Spleen (tissue), 11 donors: Measurements from ENCODE around the gene AKNAD1. TPM values are rescaled to one million over a fixed set of nuclear protein-coding genes. Genes with fewer than 3 reads are reported as not detected.

Experiments
- DNase-seq: peaks from one replicate; pipeline ENCODE4 v3.0.0-alpha.2; 2020
- H3K27ac ChIP-seq, 8 donors: fragments of 200-600 bp; sonication (generic) in 7 of 8; 1 replicate in 4 of 8; 2 replicates in 4 of 8; pipeline versions ENCODE4 v1.5.0 to v1.8.0; 2016 to 2021; ENCODE audit warnings: inconsistent platforms in 4 of 8, mild to moderate bottlenecking in 4 of 8, moderate library complexity in 1 of 8
- H3K27me3 ChIP-seq, 7 donors: fragments of 200-600 bp; sonication (generic) in 6 of 7; replicated peaks in 1 of 7; 1 replicate in 4 of 7; 2 replicates in 3 of 7; pipeline versions ENCODE4 v1.5.0 to v1.8.0; 2016 to 2021; ENCODE audit warnings: inconsistent platforms in 3 of 7, mild to moderate bottlenecking in 1 of 7
- H3K36me3 ChIP-seq, 6 donors: fragments of 200-600 bp; sonication (generic) in 5 of 6; 1 replicate in 4 of 6; 2 replicates in 2 of 6; pipeline versions ENCODE4 v1.5.0 to v1.8.0; 2016 to 2021; ENCODE audit warnings: inconsistent platforms in 2 of 6
- H3K4me1 ChIP-seq, 6 donors: fragments of 200-600 bp; sonication (generic) in 5 of 6; 1 replicate in 3 of 6; 2 replicates in 3 of 6; pipeline versions ENCODE4 v1.5.0 to v1.8.0; 2016 to 2021; ENCODE audit warnings: inconsistent platforms in 3 of 6
- H3K4me3 ChIP-seq, 8 donors: fragments of 200-600 bp; sonication (generic) in 7 of 8; 1 replicate in 4 of 8; 2 replicates in 4 of 8; pipeline versions ENCODE4 v1.5.0 to v1.8.0; 2016 to 2021; ENCODE audit warnings: inconsistent platforms in 4 of 8, mild to moderate bottlenecking in 4 of 8, moderate library complexity in 2 of 8
- H3K9me3 ChIP-seq, 8 donors: fragments of 200-600 bp; sonication (generic) in 7 of 8; 1 replicate in 4 of 8; 2 replicates in 4 of 8; pipeline versions ENCODE4 v1.5.0 to v1.8.0; 2016 to 2021; ENCODE audit warnings: inconsistent platforms in 4 of 8
- POLR2A ChIP-seq, 3 donors: fragments of 450-650 bp; IDR thresholded peaks; one replicate each; pipeline ENCODE4 v1.5.1; 2017; ENCODE audit warnings: antibody characterized with exemption in 3 of 3, mild to moderate bottlenecking in 1 of 3
- POLR2AphosphoS5 ChIP-seq, 3 donors: sonication (generic); formaldehyde crosslinking; IDR thresholded peaks; one replicate each; pipeline ENCODE4 v1.5.1; 2017; ENCODE audit warnings: antibody characterized with exemption in 3 of 3
- WGBS, 5 donors: extraction: QIAGEN DNeasy Blood & Tissue Kit in 3 of 5; methylation state at CpG; one replicate each; pipeline versions ENCODE4 v1.1.5 to v1.1.7; 2013 to 2018; 5-methylcytosine and 5-hydroxymethylcytosine counted together
- intact Hi-C: fragments of 100-400 bp; cut with DNase I; formaldehyde crosslinking; loops from one replicate; pipeline ENCODE4 v1.15.0; 2023; ENCODE audit warnings: low total_unique reads
- polyA plus RNA-seq, 3 donors: library from polyadenylated mRNA; stranded (reverse); fragments of 200-250 nt; gene quantifications; one replicate each; pipeline ENCODE4 v1.2.1, GENCODE V29; 2013
- total RNA-seq, 7 donors: library from RNA; depleted of rRNA in 3 of 7; stranded (reverse); fragments of >200 nt in 3 of 7; fragmentation: NEBNext Ultra II Directional in 4 of 7; extraction: Animal tissue kit (Norgen Biotek cat#: 25700) in 4 of 7; gene quantifications; one replicate each; pipeline versions ENCODE4 v1.1.0 to v1.2.1, GENCODE V29; 2016 to 2021
- TF ChIP-seq, protein P1 (sequence below), 11 experiments: fragments of 200-600 bp in 7 of 11; fragments of 450-650 bp in 4 of 11; sonication (generic) in 4 of 11; IDR thresholded peaks in 8 of 11; conservative IDR thresholded peaks in 3 of 11; 1 replicate in 7 of 11; 2 replicates in 4 of 11; pipeline versions ENCODE4 v1.4.0 to v1.8.0; 2016 to 2021; ENCODE audit warnings: antibody characterized with exemption in 11 of 11, inconsistent platforms in 4 of 11, mild to moderate bottlenecking in 1 of 11
- donor health status: healthy with polysubstance abuse.
- donor health status: DM: no; HTN: no; CAD: no; lungs with moderate emphysema.
- donor health status: DM: no; HTN: no; CAD: no.
- donor health status: Bipolar disorder and iron deficiency.
- donor health status: healthy.
- donor health status: DM: no; HTN: no; CAD: no.
- donor health status: DM: yes; HTN: yes; CAD: no.

The AKNAD1 gene
- total and polyA plus RNA-seq, 10 donors: 0.03 to 0.11 TPM; not detected in 8

DNA sequence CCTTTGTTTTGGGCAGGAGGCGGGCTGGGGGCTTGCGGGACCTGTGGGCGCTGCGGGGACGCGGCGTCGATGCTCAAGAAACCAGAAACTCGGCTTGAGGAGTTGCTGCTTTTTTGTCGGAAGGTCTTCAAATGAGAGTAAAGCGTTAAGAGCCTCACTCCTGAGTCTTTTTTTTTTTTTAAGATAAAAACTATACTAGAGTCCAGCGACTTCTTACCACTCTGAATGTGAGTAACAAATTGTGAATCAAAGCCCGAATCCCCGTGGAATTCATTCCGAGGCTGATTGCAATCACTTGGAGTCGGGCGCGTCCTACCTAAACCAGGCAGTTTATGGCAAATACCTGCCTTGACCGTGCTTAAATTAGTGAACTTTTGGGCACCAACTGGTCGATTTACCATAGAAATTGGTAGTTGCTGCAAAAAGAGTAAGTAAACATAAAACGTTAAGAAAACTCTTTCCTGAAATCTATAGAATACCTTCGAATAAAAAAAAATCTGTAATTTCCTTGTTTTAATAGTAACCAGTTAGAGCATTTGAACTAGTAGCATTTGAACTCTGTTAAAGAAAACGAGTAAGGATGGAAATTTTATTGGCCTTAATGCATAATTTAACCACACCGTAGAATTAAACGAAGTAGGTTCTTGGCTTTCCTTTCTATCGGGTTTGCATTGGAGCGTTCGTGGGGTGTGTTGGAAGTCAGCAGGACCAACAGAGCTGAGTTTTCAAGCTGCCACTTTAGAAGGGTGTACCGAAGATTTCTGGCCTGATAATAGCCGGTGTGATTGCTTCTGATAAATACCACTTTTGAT lies 20.7 kb upstream of the AKNAD1 start:
- peaks cover 0 to 40% (median 18%) of the 10 kb centered on the region in 6 donors for H3K4me1 ChIP-seq
- 3 to 8% (median 4%) methylated on average over 22 to 30 of the region's 30 CpGs for WGBS, 5 donors
- peak overlapping the region; percentile 61 to 96 (median 84) for H3K4me3 ChIP-seq
- intact Hi-C loops: no loop called here
- H3K36me3 ChIP-seq: no peaks in the 10 kb centered on the region
- no peak for DNase-seq
- H3K27me3 ChIP-seq: no peaks in the 10 kb centered on the region
- peak overlapping the region in 5 of 8 donors; percentile 24 to 83 (median 60) for H3K27ac ChIP-seq
- TF ChIP-seq POLR2A (IDR thresholded peaks at IDR 0.05) (no peak), POLR2AphosphoS5 (IDR thresholded peaks at IDR 0.05) (no peak)
- TF ChIP-seq, protein P1, sequence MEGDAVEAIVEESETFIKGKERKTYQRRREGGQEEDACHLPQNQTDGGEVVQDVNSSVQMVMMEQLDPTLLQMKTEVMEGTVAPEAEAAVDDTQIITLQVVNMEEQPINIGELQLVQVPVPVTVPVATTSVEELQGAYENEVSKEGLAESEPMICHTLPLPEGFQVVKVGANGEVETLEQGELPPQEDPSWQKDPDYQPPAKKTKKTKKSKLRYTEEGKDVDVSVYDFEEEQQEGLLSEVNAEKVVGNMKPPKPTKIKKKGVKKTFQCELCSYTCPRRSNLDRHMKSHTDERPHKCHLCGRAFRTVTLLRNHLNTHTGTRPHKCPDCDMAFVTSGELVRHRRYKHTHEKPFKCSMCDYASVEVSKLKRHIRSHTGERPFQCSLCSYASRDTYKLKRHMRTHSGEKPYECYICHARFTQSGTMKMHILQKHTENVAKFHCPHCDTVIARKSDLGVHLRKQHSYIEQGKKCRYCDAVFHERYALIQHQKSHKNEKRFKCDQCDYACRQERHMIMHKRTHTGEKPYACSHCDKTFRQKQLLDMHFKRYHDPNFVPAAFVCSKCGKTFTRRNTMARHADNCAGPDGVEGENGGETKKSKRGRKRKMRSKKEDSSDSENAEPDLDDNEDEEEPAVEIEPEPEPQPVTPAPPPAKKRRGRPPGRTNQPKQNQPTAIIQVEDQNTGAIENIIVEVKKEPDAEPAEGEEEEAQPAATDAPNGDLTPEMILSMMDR (IDR thresholded peaks at IDR 0.05 in 8 of 11, conservative IDR thresholded peaks at IDR 0.05 in 3 of 11): no peak
- no peaks in the 10 kb centered on the region for H3K9me3 ChIP-seq

GRCh38 chr1:108871050-108871724 lies 14.3 kb upstream of the AKNAD1 start:
- H3K9me3 ChIP-seq: no peaks in the 10 kb centered on the region
- no peak overlapping the region for H3K27ac ChIP-seq
- DNase-seq: no peak
- no peaks in the 10 kb centered on the region for H3K36me3 ChIP-seq
- intact Hi-C loops: no loop called here
- TF ChIP-seq POLR2AphosphoS5 (IDR thresholded peaks at IDR 0.05) (no peak), POLR2A (IDR thresholded peaks at IDR 0.05) (no peak)
- TF ChIP-seq, protein P1 (IDR thresholded peaks at IDR 0.05 in 8 of 11, conservative IDR thresholded peaks at IDR 0.05 in 3 of 11): no peak
- H3K4me3 ChIP-seq: no peak overlapping the region
- peaks cover 0 to 14% (median 0%) of the 10 kb centered on the region in 7 donors for H3K27me3 ChIP-seq
- H3K4me1 ChIP-seq: peaks cover 0 to 10% (median 3%) of the 10 kb centered on the region in 6 donors
- WGBS, 5 donors: 65 to 82% (median 74%) methylated on average over 5 of the region's 5 CpGs

DNA sequence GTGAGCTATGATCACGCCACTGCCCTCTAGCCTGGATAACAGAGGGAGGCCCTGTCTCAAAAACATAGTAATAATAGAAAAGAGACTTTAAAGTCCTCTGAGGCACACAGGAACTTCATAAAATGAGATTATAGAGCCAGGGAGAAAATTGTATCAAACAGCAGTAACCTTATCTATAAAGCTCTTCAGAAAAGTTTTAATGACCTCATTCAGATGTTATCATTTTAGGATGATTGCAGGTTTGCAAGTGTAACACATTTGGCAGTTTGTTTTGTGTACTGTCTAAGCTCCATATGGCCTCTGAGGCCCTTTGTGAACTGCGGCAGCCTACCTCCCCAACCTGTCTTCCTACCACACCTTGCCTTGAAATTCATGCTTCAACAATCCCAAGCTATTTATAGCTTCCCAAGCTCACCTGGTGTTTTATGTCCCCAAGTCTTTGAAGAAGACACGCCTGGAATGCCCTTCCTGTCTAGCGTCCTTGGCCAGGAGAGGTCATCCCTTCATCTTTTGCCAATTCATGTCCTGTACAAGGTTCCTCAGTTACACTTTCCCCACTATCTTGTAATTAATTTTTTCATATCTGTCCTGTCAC lies 8.5 kb upstream of the AKNAD1 start:
- no peak for DNase-seq
- intact Hi-C loops: no loop called here
- WGBS, 5 donors: 69 to 80% (median 74%) methylated on average over 4 of the region's 4 CpGs
- H3K27ac ChIP-seq: no peak overlapping the region
- H3K27me3 ChIP-seq: peaks cover 0 to 14% (median 0%) of the 10 kb centered on the region in 7 donors
- H3K4me3 ChIP-seq: no peak overlapping the region
- no peaks in the 10 kb centered on the region for H3K9me3 ChIP-seq
- H3K4me1 ChIP-seq: peaks cover 0 to 17% (median 5%) of the 10 kb centered on the region in 6 donors
- TF ChIP-seq POLR2A (IDR thresholded peaks at IDR 0.05) (no peak), POLR2AphosphoS5 (IDR thresholded peaks at IDR 0.05) (no peak)
- TF ChIP-seq, protein P1 (IDR thresholded peaks at IDR 0.05 in 8 of 11, conservative IDR thresholded peaks at IDR 0.05 in 3 of 11): no peak
- no peaks in the 10 kb centered on the region for H3K36me3 ChIP-seq
